Measurements from ENCODE around the gene RSU1.

The RSU1 gene

DNA sequence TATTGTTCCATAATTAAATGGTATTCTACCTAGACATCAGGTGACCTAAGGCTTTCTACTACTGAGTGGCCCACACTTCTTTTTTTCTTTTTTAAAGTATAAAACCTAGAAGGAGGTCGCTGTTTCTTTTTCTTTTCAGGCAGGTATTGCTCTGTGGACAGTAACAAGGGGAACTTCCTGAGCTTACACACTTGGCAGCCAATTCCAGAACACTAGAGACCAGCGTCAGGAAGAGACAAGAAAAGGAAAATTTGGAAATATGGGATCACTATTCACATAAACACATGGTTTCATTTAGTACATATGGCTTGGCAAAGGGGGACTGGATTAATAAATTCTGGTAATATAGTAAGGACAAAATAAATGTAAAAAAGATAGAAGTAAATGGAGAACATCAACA is 141.9 kb downstream of the RSU1 start:
- no peak for DNase-seq

DNA sequence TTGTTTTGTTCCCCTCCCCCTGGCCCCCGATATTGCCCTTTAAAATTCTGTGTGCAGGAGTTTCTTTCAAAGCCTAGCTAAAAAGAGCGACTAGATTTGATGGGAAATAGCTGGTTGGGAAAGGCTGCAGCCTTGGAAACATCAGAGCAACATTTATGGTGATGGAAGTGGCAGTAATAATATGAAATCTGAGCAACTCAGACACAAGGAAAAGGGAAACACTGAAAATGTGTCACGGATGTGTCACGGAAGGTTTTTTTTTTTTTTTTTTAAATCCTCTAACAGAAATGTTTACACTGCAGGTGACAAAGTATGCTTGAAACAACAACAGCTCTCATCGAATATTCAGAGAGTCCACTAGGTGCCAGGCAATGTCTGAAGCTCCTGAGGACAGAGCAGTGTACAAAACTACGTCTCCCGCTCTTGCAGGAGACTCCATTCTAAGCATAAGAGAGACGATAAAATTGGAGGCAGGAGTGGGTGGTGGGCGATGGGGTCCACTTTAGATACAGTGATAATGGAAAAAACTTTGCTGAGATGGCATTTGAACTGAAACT is 143.0 kb downstream of the RSU1 start:
- DNase-seq = no peak

DNA sequence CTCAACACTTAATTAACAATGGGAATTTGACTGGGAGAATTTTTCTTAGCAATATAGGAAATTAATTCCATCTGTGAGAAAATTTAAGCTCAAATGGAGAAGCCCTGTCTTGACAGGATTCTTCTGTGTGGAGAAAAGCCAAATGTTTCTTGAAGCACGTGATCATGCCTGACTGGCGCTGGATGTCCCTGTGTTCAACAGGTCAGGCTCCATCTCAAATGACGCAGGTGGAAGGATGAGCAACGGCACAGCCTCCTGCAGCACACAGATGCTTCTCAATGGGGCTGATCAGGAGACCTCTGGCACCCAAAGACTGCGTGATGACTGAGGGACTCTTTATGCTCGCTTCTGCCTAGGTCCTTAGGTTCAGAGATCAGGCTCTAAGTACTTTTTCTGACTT is 143.8 kb downstream of the RSU1 start:
- DNase-seq = no peak

DNA sequence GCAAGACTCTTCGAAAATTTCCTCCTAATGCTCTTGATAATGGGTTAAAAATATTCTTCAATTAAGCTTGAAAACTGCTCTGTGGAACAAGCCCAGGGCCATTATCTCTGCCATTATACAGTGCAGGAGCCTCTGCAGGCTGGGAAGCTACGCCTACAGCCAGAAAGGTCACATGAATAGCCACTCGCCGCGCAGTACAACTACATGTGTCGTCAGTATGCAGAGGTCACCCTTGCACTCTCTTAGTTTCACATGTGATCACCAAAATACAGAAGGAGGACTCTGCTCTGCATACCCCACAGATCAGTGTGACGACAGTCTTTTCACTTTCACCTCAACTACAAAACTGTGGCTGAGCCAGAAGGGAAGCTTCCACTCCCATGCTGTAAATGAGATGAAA is 153.8 kb downstream of the RSU1 start:
- no peak for DNase-seq

DNA sequence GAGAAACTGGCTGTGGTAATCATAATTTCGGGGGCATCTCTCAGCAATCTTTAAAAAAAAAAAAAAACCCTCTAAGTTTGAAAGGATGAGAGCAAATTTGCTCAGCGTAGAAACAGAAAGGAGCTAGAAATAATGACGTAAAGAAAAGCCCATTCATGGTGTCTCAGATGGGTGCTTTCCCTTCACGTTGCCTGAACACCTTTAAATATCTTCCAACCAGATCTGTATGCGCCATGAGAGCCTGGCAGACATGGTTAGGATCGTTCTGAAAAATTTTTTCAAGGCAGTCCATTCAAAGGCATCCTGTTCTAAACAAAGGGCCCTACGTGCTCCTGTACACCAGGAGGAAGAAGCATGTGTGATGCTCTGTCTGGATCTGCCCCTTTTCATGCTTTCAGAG is 154.3 kb downstream of the RSU1 start:
- DNase-seq = no peak

DNA sequence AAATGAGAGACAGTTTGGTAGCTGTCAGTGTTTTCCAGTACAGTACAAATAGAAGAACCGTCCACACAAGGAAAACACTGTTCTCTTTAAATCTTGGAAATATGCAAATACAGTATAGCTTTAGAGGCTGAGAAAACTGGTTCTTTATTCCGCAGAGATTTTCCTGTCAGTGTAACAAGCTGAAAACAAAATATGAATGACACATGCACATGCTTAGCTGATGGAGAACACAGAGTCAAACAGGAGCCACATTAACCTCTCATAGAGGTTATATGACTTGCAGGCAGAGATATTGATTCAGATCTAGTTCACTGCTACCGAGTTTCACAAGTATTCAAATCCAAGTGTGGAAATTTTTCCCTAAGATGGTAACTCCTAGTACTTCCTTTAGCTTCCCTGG is 160.3 kb downstream of the RSU1 start:
- DNase-seq = no peak

DNA sequence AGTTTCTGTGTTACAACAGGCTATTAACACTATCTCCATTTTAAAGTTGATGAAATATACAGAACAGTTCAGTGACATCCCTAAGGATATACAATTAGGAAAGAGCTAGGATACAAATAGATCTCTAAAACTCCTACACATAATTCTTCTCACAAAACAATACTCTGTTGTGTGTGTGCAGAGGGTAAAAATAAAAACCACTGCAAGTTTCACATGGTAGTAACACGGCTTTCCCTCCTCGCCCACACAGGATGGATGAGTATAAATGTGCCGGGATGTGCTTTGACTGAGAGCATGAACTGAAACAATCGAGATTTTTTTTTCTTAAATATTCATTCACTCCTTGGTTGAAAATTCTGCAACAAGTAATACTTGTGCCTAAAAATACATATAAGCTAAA is 164.0 kb downstream of the RSU1 start:
- no peak for DNase-seq

DNA sequence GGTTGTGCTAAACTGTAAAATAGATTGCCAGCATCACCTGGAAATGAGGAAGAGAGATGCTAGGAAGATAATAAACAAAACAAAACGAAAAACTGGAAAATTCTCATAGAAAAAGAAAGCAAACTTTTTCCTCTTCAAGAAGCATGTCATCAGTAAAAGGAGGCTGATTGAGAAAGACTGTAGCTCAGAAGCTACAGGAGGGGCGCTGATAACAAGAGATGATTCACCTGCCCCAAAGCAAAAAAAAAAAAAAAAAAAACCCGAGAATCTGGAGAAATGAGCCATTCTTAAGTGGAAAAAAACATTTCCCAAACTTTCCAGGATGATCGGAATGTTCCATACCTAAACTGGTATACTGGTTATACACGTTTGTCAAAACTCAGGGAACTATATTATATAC is 165.1 kb downstream of the RSU1 start:
- DNase-seq = no peak

DNA sequence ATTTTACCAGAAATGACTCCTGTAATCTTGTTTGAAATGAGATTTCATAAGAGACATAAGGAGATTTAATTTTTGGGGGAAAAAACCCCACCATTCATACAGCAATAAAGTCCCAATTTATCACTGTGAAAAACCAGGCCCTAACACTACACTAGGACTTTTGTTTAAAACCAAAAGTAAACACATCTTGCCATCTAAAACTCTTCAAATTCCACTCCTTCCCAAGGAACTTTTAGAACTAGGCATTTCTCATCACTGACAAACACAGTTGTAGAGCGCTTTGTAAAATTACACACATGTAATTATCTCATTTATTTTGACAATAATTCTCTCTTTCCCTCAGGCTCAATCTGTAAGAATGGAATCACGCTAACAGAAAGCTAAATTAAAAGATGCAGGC is 167.5 kb downstream of the RSU1 start:
- DNase-seq = no peak

DNA sequence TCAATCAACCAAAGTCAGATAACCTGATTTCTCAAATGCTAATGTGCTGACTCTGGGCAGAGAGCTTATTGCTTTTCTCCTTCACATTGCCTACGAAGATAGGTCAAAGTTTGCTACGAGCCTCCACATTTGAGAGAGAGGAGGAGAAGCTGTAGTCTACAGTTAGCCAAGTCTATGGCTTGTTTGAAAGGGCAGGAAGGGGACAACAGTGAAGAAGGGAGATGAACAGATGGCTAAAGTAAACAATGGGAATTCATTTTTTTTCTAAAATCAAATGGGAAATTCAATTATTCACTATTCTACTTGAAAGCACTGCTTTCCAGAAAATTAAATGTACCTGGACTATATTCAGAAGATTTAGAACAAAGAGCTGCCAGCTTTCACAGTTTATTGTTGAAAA is 168.9 kb downstream of the RSU1 start:
- DNase-seq = no peak

DNA sequence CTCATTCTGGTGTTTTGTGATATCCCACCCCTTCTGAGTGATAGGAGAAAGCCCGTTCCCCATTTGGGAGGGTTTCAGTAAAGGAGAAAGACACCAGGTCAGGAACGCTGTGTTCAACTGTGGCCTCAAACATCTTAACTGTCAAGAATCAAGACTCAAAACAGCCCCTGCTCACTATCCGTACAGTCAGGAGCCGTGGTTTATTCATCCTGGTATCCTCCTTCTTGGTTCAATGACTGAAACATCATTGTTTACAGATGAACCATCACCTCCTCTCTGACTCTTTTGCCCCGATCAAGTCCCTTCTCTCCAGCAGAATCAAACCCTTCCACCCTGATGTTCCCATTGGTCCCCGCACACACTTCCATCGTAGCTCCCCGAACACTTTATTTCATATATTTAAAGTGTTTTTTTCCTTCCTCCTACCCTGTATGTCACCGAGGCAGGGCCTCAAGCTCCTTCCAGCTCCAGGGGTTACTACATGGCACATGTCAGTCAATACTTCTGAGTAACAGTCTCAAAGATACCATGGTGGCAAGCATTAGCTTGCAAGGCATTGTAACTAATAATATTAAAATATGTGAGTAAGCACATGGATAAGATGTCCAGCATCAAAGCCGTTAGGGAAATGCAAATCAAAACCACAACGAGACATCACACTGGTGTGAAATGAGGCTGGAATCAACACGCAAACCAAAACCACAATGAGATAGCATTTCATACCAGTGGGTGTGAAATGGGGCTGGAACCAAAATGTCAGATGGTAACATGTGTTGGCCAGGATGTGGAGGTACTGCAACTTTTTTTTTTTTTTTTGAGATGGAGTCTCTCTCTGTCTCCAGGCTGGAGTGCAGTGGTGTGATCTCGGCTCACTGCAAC is 170.8 kb downstream of the RSU1 start:
- no peak for DNase-seq

DNA sequence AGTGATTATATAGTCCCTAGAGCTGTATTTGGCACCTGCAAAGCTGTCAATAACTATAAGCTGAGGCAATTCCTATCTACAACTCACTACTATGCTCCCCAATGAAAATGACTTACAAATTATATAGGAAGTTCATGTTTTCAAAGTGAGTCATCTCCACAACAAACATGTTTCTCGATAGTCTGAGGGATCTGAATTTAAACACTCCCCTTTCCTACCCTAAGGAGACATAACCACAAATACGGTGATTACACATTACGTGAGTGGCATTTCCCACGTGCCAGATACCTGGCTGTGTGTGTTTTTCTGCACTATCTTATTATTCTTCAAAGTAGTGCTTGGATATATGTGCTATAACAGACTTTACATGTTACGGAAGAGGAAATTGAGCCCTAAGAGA is 173.1 kb downstream of the RSU1 start:
- no peak for DNase-seq

DNA sequence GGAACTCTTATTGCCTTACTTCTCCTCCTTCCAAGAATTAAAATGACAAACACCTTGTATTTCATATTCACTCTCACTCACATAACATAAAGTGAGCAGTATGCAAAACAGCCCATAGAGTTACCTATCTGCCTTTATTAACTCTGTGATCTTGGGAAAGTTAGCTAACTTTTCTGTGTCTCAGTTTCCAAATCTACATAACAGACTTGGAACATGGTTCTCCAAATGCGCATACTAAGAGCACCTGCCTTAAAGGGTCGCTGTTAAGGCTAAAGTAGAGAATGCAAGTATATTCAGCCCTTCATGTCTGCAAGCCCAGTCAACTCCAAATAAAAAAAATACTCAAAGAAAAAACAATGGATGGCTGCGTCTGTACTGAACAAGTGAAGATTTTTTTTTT is 173.7 kb downstream of the RSU1 start:
- no peak for DNase-seq

DNA sequence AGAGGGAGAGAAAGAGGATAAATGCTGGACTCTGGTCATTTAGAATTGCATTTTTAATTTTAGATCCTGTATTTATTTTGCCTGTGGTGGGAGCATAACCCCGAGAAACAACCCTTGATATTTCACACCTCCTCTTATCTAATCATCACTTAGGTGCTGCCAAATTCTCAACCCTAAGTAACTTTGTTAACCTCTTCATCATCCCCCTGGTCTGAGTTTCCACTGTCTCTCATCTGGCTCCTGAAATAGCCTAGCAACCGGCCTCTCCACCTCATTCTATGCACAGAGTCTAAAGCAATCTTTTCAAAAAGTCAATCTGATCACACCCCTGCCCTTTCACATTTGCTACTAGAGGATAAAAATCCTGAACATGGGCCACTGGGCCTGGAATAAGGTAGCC is 177.1 kb downstream of the RSU1 start:
- DNase-seq = no peak

DNA sequence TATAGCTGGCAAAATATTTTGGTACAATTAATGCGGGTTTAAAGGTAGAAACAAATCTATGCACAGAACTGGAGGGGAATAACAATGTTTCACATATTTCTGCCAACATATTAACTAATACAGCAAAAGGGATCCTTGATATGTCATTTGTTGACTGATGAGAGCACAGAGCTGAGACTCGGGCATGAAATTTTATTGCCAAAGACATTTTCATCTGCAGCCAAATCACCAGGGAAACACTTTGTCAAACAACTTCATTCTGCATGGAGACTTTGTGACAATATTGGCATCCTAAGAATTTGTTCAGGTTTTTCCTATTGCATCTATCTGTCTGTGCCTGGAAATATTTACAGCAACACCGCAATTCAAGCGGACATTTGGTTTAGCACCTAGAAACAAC is 177.8 kb downstream of the RSU1 start:
- DNase-seq = no peak

DNA sequence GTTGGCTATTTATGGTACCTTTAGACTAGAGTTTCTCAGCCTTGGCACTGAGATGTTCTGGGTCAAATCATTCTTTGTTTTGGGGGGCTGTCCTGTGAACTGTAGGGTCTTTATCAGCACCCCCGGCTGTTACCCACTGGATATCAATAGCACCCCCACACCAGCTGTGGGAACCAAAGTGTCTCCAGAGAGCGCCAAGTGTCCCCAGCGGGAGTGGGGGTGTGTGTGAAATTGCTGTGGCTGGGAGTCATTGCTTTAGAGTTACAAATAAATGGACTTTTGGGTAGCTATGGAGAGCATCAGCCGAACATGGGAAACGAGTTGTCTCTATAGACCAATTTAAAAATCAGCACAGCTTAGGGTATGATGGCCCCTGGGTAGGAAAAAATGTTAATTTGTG is 184.2 kb downstream of the RSU1 start:
- DNase-seq = no peak

DNA sequence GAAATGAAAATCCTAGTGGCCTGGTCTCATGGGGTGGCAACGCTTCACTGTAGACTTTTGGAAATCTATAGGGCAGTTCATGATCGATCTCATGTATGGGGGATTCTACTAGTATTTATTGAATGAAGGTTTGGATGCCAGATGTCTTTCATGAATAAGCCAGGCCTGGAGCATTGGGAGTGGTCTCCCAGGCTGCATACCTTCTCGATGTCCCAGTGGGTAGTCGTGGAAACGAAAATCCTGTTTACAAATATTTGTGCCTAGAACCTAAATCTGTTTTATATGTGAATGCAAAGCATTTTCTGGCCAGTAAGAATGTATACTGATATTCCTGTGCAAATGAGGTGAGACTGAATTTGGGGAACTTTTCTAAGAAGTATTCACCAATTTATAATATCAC is 190.5 kb downstream of the RSU1 start:
- no peak for DNase-seq

DNA sequence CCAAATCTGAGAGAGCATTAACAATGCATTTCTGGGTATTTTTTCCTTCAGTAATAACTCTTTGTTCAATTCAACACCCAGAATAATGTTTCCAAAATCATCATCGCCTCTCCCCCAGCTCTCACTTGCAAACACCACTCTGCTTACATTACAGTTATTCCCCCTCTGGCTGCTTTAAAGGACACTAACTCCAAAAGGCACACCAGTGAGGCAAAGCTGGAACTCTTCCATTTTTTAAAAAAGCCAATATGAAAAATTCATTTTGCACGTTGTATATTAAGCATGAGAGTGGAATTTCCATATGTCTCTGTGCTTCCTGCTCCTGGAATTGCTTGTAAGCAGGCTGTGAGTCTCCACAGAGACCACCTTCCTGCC is 204.3 kb downstream of the RSU1 start:
- DNase-seq = no peak

DNA sequence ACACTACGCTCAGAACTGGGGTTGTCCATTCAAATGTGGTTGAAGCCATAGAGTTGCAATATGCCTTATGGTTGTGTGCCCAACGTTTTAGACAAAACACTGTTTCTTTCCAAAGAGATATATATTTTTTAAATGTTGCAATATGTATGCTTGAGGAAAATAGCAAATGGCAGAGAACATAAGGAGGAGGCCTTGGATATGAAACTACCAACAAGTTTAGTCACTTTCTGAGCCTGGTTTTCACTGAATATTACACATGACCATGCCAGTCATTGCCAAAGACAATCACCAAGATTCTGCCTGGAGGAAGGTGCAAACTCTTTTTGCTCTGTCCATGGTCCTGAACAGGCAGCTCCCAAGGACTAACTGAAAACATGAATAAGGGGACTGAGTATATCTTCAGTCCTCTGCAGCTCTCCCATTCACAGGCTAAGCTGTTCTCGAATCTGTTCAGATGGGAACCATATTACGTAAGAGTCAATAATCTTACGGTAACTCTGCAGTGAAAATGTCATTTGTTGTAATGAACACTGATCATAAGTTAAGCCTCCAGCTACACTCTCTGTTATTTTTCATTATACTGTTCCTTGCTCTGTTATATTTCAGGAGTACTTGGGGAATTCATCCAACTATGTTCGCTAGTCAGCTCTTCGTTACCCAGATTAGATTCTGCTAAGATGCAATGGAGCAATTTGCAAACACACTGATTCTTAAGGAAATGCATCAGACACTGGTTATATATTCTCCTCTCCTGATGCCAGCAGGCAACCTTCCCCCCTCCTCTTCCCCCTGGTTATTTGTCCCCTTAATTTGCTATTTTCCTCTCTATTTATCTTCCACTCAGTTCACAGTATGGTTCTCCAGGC is 204.9 kb downstream of the RSU1 start:
- DNase-seq = no peak

DNA sequence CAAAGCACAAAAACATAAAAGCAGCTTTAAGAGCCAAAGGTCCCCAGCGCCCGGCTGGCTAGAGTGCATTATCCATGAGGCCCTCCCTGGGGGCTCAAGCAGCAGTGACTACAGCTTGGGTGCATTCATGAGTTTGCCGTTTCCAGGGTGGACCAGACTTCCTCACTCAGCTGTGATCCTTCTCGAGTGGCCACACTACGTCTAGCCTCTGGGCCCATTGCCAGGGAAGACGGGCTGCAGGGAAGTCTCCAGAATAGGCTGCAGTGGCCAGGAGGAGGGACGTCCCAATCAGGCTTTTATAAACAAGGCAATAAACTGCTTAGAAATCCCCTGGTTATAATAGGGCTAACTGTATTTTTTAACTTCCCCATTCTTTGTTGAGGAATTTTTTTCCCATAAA is 206.2 kb downstream of the RSU1 start:
- DNase-seq = no peak

DNA sequence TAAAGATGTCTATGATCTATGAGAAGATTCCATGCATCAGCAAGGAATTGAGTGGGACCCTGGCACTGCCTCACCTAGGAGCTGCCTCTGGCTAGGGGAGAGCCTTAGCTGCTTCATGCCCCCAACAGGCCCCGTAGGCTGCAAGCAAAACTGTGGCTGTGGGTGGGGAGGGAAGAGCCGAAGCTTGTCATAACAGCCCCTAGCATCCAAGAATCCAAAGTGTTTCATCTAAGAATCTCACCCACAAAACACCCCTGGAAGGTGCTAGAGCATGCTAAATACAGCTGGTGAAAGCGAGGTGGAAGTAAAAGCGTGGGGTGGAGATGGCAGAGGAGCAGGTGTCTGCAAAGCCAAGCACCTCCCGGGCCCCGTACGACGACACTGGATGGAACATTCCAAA is 208.0 kb downstream of the RSU1 start:
- no peak for DNase-seq

DNA sequence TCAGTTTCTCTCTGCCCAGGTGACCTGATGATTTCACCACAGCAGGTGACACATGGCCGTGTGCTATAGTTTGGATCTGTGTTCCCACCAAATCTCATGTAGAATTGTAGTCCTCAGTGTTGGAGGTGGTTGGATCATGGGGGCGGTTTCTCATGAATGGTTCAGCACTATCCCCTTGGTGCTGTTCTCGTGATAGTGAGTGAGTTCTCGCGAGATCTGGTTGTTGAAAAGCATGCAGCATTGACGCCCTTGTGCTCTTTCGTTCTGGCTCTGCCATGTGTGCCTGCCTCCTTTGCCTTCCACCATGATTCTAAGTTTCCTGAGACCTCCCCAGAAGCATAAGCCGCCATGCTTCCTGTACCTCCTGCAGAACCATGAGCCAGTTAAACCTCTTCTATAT is 210.3 kb downstream of the RSU1 start:
- DNase-seq = no peak

DNA sequence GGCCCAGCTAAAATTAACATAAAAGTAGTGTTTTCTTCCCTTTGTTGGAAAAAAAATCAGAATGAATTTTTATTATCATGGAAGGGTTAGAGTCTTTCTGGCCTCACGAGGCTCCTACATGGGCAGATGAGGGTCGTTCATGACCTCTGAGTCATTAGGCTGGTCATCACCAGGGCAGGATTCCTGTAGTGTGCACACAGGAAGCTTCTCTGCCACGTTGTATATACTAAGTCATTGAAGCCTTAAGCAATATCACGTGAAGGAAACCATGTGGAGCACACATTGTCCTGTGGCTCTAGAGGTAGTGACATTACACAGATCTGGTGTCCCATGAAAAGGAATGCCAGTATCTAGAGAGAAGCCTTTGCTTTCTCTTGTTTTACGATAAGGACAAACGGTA is 210.8 kb downstream of the RSU1 start:
- DNase-seq = no peak

DNA sequence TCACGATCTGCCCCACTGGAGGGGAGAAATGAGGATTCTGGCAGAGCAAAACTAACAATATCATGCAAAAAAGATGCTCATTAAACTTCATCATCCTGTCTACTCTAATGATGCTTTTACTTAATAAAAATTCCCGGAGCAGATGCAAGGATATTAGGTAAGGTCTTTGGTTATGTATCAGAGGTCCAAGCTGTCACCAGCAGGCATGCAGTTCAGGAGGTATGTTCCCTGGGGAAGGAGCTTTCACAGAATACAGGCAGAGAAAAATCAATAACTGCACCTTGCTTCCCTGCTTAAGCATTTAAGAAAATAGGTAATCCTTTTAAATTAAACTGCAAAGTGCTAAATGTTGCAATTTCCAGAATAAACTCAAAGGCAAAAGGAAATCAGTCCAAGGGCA is 213.9 kb downstream of the RSU1 start:
- DNase-seq = no peak

All from right kidney (tissue), 1 donor.